HEK293T (cell line): ENCODE results near the gene RRP15.

Experiments
- CTCF ChIA-PET: fragments of 350-600 bp; formaldehyde crosslinking; extraction: SDS; loops from one replicate; lab custom pipeline; 2021; ENCODE audit warnings: antibody characterized with exemption, inconsistent platforms; lab: Yijun Ruan, JAX
- POLR2A ChIA-PET: fragments of 350-600 bp; formaldehyde crosslinking; extraction: SDS; loops from one replicate; lab custom pipeline; 2020; ENCODE audit warnings: antibody characterized with exemption, inconsistent platforms; lab: Yijun Ruan, JAX
- DNase-seq: peaks from one replicate; pipeline ENCODE4 v3.0.0; 2012; ENCODE audit warnings: mixed read lengths; ENCODE audit errors: extremely low spot score
- ARNT ChIP-seq: fragments of 450-650 bp; IDR thresholded peaks from 2 replicates; pipeline ENCODE4 v1.6.1; 2017; ENCODE audit warnings: mild to moderate bottlenecking
- BHLHE40 ChIP-seq: fragments of 450-650 bp; IDR thresholded peaks from 2 replicates; pipeline ENCODE4 v1.6.1; 2016; ENCODE audit warnings: mild to moderate bottlenecking, moderate library complexity, borderline replicate concordance
- CTBP1 ChIP-seq: fragments of 450-650 bp; IDR thresholded peaks from 2 replicates; pipeline ENCODE4 v1.6.1; 2016; ENCODE audit warnings: borderline replicate concordance
- ELF4 ChIP-seq: fragments of 450-650 bp; IDR thresholded peaks from 2 replicates; pipeline ENCODE4 v1.6.1; 2017; ENCODE audit warnings: antibody characterized with exemption
- FOXA1 ChIP-seq: fragments of 450-650 bp; IDR thresholded peaks from 2 replicates; pipeline ENCODE4 v1.6.1; 2016; ENCODE audit warnings: mild to moderate bottlenecking
- FOXK2 ChIP-seq: fragments of 450-650 bp; IDR thresholded peaks from 2 replicates; pipeline ENCODE4 v1.6.1; 2016; ENCODE audit warnings: mild to moderate bottlenecking
- FOXM1 ChIP-seq: fragments of 450-650 bp; IDR thresholded peaks from 2 replicates; pipeline ENCODE4 v1.6.1; 2017; ENCODE audit warnings: mild to moderate bottlenecking, borderline replicate concordance
- HDGF ChIP-seq: fragments of 450-650 bp; IDR thresholded peaks from 2 replicates; pipeline ENCODE4 v1.6.1; 2017; ENCODE audit warnings: antibody characterized with exemption, borderline replicate concordance
- L3MBTL2 ChIP-seq: fragments of 450-650 bp; conservative IDR thresholded peaks from 2 replicates; pipeline ENCODE4 v1.6.1; 2016; ENCODE audit warnings: mild to moderate bottlenecking
- LEF1 ChIP-seq: fragments of 450-650 bp; IDR thresholded peaks from 2 replicates; pipeline ENCODE4 v1.6.1; 2017; ENCODE audit warnings: mild to moderate bottlenecking, borderline replicate concordance
- NFRKB ChIP-seq: fragments of 450-650 bp; IDR thresholded peaks from 2 replicates; pipeline ENCODE4 v1.6.1; 2016; ENCODE audit warnings: mild to moderate bottlenecking, moderate library complexity
- PKNOX1 ChIP-seq: fragments of 450-650 bp; IDR thresholded peaks from 2 replicates; pipeline ENCODE4 v1.6.1; 2016
- SP1 ChIP-seq: fragments of 450-650 bp; IDR thresholded peaks from 2 replicates; pipeline ENCODE4 v1.6.1; 2017
- SUZ12 ChIP-seq: fragments of 450-650 bp; IDR thresholded peaks from 2 replicates; pipeline ENCODE4 v1.6.1; 2016; ENCODE audit warnings: mild to moderate bottlenecking
- TARDBP ChIP-seq: fragments of 450-650 bp; IDR thresholded peaks from 2 replicates; pipeline ENCODE4 v1.6.1; 2016
- ZNF384 ChIP-seq: fragments of 450-650 bp; IDR thresholded peaks from 2 replicates; pipeline ENCODE4 v1.6.1; 2016

Gene RRP15

GRCh38 chr1:218382261-218382660 is 97.2 kb downstream of the RRP15 start:
- no peak for DNase-seq
- ChIA-PET CTCF (no interaction called here), POLR2A (no interaction called here)
- TF ChIP-seq SP1 (no peak), PKNOX1 (no peak), ELF4 (no peak), FOXA1 (no peak), FOXM1 (no peak), LEF1 (no peak), NFRKB (no peak), L3MBTL2 (no peak), ZNF384 (no peak), FOXK2 (no peak), ARNT (no peak), HDGF (no peak), BHLHE40 (no peak), TARDBP (no peak), SUZ12 (no peak), CTBP1 (no peak)

GRCh38 chr1:218383051-218383450 is 98.0 kb downstream of the RRP15 start:
- no peak for TF ChIP-seq ZNF384
- TF ChIP-seq HDGF: no peak
- no peak for TF ChIP-seq NFRKB
- no peak for TF ChIP-seq L3MBTL2
- TF ChIP-seq SP1: no peak
- no peak for TF ChIP-seq FOXA1
- TF ChIP-seq LEF1: no peak
- no peak for TF ChIP-seq SUZ12
- no peak for TF ChIP-seq FOXK2
- TF ChIP-seq TARDBP: no peak
- TF ChIP-seq FOXM1: no peak
- TF ChIP-seq CTBP1: no peak
- TF ChIP-seq ELF4: no peak
- TF ChIP-seq PKNOX1: no peak
- TF ChIP-seq ARNT: no peak
- DNase-seq: no peak
- ChIA-PET CTCF (no interaction called here), POLR2A (no interaction called here)

- ChIA-PET POLR2A (no interaction called here), CTCF (no interaction called here)
- DNase-seq: no peak
- TF ChIP-seq TARDBP: no peak
- TF ChIP-seq LEF1: no peak
- TF ChIP-seq ZNF384: no peak
- TF ChIP-seq FOXK2: no peak
- TF ChIP-seq CTBP1: no peak
- TF ChIP-seq FOXA1: no peak
- TF ChIP-seq SP1: no peak
- TF ChIP-seq PKNOX1: no peak
- no peak for TF ChIP-seq FOXM1
- TF ChIP-seq BHLHE40: no peak
- TF ChIP-seq L3MBTL2: no peak
- TF ChIP-seq ARNT: no peak
- no peak for TF ChIP-seq NFRKB
- TF ChIP-seq ELF4: no peak
Measured at GRCh38 chr1:218383681-218384080, 98.6 kb downstream of the RRP15 start.

- ChIA-PET CTCF (no interaction called here), POLR2A (no interaction called here)
- DNase-seq: no peak
- TF ChIP-seq L3MBTL2 (no peak), SUZ12 (no peak), TARDBP (no peak)
Measured at GRCh38 chr1:218384581-218384993, 99.5 kb downstream of the RRP15 start.
